NK-92 treated with Interleukin-12 subunit alpha and Interleukin-12 subunit beta, amount 100 ng/mL, for 24 hours (cell line): Measurements from ENCODE around the gene NUFIP1.
"Not testable (repeated sequence)": the region's sequence is repeated elsewhere in the genome, so short reads cannot be mapped to it uniquely, and the experiment has no call there.

Experiments used
- DNase-seq: peaks from one replicate; lab custom pipeline; 2025; lab: John Stamatoyannopoulos, UW

Gene NUFIP1

DNA sequence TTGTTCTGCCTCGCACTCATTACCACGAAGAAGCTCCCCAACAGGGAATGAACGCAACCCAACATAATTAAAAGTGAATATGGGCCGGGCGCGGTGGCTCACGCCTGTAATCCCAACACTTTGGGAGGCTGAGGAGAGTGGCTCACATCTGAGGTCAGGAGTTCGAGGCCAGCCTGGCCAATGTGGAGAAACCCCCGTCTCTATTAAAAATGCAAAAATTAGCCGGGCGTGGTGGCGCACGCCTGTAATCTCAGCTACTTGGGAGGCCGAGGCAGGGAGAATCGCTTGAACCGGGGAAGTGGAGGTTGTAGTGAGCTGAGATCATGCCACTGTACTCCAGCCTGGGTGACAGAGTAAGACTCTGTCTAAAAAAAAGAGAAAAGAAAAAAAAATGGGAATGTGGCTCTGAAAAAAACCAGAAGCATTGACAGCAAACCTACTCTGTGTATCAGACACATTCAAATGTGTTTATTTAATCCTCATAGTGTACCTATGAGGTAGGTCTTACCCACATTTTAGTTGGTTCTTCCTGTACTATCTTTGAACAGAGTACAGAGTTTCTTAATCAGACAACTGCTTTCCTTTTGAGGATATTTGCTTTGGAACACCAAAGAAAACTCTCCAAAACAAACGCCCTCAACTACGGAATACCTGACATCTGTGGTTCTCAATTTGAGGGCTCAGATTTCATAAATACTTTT is 70.0 kb downstream of the NUFIP1 start:
- DNase-seq = no peak

DNA sequence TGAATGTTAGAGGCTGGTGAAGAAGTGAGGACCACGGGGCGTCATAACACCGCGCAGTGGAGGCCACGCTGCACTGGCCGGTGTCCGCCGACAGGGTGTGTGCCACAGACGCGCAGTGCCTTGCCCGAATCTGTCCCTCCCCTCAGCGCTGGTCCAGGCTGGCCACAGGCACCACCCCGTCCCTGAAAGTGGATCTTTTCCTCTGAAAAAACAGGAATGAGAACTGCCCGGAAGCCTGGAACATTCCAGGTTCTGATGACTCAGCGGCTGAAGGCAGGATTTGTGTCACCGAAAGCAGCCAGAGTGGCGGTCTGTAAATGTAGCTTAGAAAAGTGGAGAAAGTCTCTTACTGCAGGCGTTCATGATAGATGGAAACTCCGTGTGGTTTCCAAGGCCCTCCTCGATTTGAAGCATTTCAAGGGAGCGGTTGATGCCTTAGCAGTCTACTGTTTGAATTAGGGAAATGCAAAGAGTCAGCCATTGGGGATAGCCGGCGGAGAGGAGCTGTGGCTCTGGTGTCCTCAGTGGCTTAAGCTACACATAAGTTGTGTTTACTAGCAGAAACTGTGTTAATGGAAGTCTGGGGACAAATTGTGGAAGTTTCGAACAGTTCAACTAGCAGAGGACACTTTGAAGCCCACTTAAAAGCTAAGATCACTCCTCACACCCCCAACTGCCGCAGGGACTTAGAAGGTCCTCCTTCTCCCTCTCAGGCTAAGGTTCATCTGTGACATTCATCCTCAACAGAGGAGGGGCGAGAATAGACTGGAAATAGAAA is 70.8 kb downstream of the NUFIP1 start:
- DNase-seq = peak; percentile 82

DNA sequence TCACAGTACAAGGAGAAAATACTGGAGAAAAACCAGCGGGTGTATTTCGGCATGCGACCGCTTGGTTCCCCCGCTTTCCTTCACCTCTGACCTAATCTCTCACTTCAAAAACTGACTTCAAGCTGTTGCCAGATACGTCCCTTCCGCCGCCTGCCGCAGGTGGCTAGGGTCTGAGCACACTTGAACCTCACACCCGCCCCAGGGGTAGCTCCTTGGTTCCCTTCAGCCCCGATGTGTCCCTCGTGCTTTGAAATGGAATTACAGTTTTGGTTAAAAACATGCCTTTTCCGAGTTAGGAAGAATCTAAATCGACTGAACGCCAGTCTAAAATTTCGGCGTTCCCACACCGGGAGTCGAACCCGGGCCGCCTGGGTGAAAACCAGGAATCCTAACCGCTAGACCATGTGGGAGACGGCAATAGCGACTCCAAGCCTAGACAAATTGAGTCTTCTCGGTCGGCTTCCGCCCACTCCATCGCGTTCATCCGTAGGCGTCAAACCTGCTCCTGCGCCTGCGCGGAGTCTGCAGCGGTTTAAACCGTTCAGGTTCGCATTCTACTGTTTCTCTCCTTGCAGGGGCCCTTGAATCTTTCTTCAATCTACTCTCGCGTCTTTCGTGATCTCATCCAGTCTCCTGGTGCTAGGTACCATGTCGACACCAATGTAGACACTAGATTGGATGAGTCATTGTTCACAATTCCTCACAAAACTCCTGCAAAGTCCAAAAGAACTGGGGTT is 71.5 kb downstream of the NUFIP1 start:
- DNase-seq = peak; percentile 96

DNA sequence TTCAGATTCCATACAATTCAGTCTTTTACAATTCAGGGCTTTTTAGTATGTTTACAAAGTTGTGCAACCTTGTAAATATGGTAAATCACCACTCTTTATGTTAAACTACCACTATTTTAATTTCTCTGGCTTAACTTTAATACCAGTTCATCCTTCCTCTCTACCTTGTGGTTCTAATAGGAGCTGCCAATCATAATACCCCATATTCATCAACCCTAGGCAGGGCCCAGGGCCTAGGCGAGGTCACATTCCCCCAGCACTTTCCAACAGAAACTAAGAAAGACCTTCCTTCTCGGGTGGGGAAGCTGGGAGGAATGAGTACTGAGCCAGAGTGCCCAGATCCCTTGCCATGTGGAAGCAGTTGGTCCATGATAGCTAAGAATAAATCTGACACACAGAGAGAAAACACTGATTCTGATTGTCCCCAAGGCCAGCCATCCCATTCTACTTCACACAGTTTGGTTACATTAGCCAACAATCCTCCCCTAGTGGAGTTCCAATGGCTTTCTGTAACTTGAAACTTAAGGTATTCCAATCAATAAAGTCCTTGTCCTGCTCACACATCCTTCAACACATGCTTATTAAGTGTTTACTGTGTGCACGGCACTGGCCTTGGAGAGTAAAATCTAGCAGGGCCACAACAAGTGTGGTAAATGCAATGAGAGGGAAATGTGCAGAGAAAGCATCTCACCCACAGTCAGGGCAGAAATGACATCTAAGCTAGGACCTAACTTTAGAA is 76.8 kb downstream of the NUFIP1 start:
- DNase-seq = no peak

DNA sequence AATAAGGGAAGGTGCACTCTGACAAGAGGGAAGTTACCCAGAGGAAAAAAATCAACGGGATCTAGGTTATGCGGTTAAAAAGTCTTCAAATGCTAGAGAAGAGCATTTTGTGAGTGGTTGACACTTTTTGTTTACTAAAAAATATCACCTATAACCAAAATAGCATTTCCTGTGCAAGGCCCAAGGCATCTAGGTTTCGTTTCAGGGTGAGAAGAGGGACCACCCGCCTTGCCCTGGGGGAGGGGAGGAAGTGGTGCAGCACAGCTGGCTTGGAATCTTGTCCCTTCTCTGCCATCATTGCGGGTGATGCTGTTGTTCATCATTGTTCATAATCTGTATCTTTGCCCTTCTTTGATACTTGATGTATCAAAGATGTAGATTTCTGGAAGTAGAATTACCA is 80.6 kb downstream of the NUFIP1 start:
- peak; percentile 63 for DNase-seq

DNA sequence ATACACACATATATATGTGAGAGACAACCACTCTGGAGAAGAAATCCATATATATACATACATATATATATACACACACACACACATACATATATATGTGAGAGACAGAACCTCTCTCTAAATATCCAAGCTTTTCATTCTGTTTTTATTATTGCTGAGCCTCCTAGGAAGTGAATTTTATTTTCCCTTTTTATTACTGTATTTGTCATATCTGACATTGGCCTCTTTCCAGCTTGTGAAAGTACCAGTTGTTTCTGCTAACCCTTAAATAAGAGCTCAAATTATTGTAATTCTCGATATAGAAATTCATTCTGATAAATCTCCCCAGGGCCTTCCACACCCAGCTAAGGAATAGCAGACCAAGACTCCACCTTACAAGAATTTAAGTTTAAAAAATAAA is 81.0 kb downstream of the NUFIP1 start:
- DNase-seq = no peak

DNA sequence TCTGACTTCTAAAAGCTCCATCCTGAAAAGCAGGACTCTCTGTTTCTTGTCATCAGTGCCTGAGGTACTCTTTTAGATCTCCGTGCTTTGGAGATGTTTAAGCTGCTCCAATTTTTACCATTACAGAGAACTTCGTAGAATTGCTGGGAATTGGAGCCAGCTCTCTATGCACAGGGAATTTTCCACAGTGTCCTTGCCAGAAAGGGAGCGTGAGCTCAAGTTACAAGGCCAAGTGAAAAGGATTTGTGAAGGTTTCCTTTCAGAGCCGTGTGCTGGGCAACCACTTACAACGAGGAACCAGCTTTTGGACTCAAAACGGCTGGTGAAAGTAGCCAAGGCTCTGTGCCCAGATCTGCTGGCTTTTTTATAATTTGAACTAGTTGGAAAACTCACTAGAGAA is 82.6 kb downstream of the NUFIP1 start:
- no peak for DNase-seq

DNA sequence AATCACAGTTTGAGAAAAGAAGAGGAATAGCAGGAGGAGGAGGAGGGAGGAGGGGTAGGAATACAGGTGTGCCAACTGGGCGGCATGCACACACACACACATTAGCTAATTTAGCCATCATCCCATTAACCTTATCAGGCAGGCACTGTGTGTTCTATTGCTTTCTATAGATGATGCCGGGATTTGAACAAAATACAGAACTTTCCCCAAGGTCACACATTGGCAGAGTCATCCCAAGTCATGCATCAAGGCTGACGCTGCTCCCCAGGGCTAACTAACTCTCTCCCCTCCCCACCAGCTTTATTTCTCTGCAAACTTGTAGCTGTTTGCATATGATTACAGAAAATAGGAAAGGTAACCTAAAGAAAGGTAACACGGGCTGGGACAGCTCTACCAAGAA is 83.0 kb downstream of the NUFIP1 start:
- no peak for DNase-seq

DNA sequence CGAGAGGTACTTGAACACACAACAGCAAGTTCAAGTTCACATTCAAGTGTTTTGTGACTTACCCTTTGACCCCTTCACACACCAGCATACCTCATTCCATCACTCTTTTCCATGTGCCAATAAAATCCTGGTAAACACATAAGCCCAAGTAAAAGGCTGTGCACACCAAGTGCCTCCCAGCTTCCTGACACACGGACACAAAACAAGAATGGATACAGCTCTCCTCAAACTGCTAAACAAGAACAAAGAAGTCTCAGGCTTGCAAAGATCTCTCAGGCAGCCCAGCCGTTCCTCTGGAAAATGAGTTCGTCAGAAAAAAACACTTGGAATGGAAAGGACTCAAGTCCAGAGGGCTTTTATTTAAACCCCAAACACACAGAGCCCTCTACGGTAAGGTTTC is 83.7 kb downstream of the NUFIP1 start:
- no peak for DNase-seq

DNA sequence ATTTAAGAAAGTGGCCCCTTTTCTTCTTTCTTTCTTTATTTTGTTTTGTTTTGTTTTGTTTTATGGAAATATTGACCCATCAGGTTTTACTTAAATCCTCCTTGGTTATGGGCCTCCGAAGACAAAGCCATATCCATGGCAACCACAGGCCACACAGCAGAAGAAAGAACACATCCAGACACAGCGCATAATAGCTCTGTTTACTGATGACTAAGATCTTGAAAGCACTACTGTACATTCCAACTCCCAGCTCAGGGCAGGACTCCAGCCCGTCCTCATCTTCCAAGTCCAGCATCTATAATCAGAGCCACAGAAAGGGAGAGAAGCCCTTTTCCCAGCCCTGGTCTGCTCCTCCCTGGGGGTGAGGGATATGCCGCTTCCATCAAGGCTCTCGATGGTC is 84.3 kb downstream of the NUFIP1 start:
- no peak for DNase-seq

DNA sequence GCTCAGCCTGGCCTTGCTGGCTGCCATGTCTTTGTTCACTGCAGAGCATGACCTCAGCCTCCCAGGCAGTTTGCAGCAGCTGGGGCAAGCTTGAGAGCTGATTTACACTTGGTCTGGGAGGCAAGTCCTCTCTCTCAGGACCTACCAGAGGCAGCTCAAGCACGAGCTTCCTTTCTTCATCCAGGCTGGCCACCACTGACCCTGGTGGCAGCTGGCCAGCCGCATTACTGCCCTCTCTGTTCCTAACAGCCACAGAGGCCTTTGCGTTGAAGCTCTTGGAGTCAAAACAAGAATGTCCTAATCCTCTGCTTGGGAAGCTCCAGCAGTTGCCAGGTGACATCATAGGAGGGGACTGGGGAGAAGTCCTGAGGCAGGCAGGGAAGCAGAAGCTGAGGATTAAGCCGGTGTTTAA is 85.7 kb downstream of the NUFIP1 start:
- DNase-seq = no peak

DNA sequence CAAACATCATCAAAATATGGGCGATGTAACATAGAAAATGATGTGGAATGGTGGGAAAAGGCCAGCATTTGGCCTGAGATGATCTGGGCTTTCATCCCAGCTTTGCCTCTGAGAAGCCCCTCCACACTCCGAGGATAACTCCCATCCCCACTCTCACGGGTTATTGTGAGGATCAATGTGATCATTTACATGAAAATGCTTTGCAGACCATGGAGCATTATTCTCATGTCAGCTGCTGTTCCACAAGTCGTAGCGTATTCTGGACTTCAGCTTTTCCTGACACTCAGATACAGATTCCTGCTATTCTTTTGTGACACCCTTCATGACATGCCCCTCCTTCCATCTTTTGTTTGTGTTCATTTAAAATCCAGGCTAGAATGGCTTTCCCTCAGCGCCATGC is 86.5 kb downstream of the NUFIP1 start:
- no peak for DNase-seq

DNA sequence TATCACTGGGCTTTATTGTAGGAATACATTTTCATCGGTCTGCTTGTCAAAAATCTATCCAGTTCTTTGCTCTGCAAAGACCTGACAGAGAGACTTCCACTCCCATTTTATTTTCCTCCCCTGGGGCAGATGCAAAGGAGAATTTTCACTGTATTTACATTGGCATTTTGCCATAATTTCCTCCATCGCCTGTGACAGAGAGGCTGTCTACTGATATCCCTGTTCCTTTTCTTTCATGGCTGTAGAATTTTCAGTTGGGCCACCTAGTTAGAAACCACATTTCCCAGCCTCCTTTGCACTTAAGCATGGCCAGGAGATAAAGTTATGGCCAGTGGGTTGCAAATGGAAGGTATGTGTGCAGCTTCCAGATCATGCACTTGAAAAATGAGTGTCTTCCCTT is 89.3 kb downstream of the NUFIP1 start:
- DNase-seq = no peak

DNA sequence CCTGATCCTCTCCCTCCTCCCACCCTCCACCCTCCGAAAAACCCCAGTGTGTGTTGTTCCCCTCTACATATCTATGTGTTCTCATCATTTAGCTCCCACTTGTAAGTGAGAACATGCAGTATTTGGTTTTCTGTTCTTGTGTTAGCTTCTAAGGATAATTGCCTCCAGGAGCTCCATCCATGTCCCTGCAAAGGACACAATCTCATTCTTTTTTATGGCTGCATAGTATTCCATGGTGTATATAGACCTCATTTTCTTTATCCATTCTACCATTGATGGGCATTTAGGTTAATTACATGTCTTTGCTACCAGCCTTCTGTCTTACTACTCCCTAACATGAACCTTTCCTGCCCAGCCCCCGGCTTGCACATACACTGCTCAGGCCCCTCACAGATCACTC is 91.0 kb downstream of the NUFIP1 start:
- not testable (repeated sequence) for DNase-seq

DNA sequence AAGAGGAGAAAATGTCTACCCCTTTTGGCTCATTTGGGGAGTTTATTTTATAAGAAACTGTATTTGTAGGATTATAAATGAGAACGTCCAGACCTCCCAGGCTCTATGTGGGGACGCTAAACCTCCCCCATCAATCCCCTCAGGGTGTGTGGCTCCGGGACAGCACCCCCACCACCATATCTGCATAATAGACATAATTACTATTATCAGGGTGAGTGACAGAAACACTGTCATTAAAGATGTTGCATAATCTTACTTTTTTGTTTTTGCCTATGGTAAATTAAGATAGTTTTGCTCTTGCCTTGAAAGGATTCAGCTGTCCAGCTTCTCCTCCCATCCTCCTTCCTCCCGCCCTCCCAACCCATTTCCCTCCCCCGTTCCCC is 93.3 kb downstream of the NUFIP1 start:
- DNase-seq = no peak

DNA sequence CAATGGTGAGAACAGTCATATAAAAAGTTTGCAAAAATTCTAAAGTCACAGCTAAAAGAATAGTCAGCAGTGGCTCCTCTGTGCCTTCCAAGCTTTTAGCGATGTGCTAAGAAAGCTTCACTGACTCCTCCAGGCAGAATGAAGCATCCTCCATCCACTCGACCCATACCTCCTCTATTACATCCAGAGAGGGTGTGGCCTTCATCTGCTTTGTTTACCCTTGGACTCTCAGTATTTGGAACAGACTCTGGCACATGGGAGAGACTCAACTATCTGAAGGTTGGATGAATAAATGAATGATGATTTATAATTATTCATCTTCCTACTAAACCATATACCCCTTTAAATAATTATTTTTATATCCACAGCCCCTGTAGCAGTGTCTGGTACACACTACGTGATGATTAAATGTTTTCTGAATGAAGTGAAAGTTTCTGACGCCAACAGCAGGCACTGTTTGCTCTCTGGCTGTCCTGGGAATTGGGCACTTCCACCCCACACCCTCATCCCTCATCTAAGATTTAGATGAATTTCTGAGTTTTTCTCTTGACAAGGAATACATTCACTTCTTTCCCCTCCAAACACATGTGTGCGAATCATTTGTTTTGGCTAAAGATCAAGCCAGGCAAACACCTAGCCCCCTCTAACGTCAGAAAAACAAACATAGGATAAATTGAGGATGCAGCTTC is 93.9 kb downstream of the NUFIP1 start:
- no peak for DNase-seq

DNA sequence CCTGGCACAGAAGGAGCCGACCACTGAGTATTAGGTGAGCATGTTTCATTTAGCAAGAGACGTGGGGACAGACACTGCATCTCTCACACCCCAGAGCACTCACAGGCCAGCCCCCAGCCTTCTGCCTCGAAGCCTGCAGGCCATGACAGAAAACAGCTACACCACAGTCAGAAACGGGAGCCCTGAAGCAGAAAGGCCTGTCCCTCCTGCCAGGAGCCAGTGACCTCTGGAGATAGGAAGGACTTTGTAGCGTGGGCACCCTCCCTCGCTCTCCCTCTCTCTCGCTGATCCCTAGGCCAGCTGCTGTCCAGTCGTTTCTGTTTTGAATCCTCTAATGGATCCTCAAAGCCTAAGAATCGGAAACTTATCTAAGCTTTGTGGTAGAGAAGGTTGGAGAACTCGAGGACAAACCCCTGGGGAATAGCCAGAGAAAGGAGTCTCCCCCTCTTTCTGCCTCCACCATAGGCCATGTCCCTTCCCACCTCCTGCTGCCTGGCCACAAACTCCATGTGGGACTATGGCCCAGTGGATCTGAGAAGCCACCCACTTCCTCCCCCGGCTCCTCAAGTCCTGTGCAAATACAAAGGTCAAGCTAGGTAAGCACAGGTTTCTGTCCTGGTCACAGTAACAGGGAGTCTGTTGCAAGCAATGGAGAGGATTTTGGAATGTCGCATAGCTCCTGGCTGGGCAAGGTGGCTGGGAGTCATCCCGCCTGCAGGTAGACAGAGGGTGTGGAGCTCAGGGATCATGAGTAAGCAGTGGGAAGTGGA is 95.1 kb downstream of the NUFIP1 start:
- DNase-seq = no peak
